ENCODE measurements around the gene RNFT1.

- no peak for TF ChIP-seq POLR2AphosphoS5 (IDR thresholded peaks at IDR 0.05; ENCODE audit: low read depth, low read length)
- TF ChIP-seq SIN3A (IDR thresholded peaks at IDR 0.05; ENCODE audit: borderline replicate concordance, insufficient read depth, low read length), result no peak
- TF ChIP-seq TAF1 (IDR thresholded peaks at IDR 0.05; ENCODE audit: borderline replicate concordance, insufficient read depth, low read length), result no peak
- no peak for TF ChIP-seq REST (IDR thresholded peaks at IDR 0.05; ENCODE audit: insufficient read depth in 1 of 2, low read depth in 2 of 2, low read length in 2 of 2)
Observed at GRCh38 chr17:59972778-59973177, 8.2 kb upstream of the RNFT1 start.

Data from PFSK-1 (cell line).